Natural killer cell (primary cell): ENCODE results near the gene TTC21A. TPM values are rescaled to one million over a fixed set of nuclear protein-coding genes. Genes with fewer than 3 reads are reported as not detected.

Experiments used
- ATAC-seq, 3 donors: fragments of 150-1000 bp in 2 of 3; fragments of 200-7000 bp in 1 of 3; cut with Tn5 transposase; 1 replicate in 1 of 3; 2 replicates in 2 of 3; pipeline ENCODE4 v1.10.0; 2021; ENCODE audit warnings: mild to moderate bottlenecking in 2 of 3, moderate library complexity in 2 of 3
- DNase-seq, 2 donors: peaks; one replicate each; pipeline versions ENCODE4 v3.0.0 to v3.0.0-alpha.2; 2013 to 2021; ENCODE audit warnings: mixed read lengths in 1 of 2
- H3K27ac ChIP-seq: one replicate; pipeline ENCODE4 v1.5.1; 2013; ENCODE audit warnings: mild to moderate bottlenecking, low read length
- H3K27me3 ChIP-seq: one replicate; pipeline ENCODE4 v1.6.1; 2013; ENCODE audit warnings: low read length; ENCODE audit not compliant: control insufficient read depth, insufficient read depth
- H3K36me3 ChIP-seq: one replicate; pipeline ENCODE4 v1.6.1; 2013; ENCODE audit warnings: low read length; ENCODE audit not compliant: control insufficient read depth, insufficient read depth
- H3K4me1 ChIP-seq: one replicate; pipeline ENCODE4 v1.6.1; 2013; ENCODE audit warnings: low read length; ENCODE audit not compliant: control insufficient read depth, insufficient read depth
- H3K4me3 ChIP-seq: one replicate; pipeline ENCODE4 v1.5.1; 2013; ENCODE audit warnings: low read length
- H3K9me3 ChIP-seq: one replicate; pipeline ENCODE4 v1.6.1; 2013; ENCODE audit warnings: low read length; ENCODE audit not compliant: control insufficient read depth, insufficient read depth
- H3K27ac Mint-ChIP-seq, 2 donors: one replicate each; pipeline ENCODE4 v1.8.0; 2022; ENCODE audit warnings: mild to moderate bottlenecking in 2 of 2, mixed read lengths in 2 of 2, moderate library complexity in 1 of 2
- H3K27me3 Mint-ChIP-seq, 2 donors: one replicate each; pipeline ENCODE4 v1.8.0; 2022; ENCODE audit warnings: low read depth in 2 of 2, mixed read lengths in 2 of 2
- H3K36me3 Mint-ChIP-seq: one replicate; pipeline ENCODE4 v1.8.0; 2022; ENCODE audit warnings: mixed read lengths
- H3K4me1 Mint-ChIP-seq, 2 donors: one replicate each; pipeline ENCODE4 v1.8.0; 2022; ENCODE audit warnings: mixed read lengths in 2 of 2
- H3K4me3 Mint-ChIP-seq: one replicate; pipeline ENCODE4 v1.8.0; 2022; ENCODE audit warnings: mild to moderate bottlenecking, moderate library complexity, mixed read lengths
- H3K9me3 Mint-ChIP-seq, 2 donors: one replicate each; pipeline ENCODE4 v1.8.0; 2022; ENCODE audit warnings: mixed read lengths in 2 of 2
- WGBS: methylation state at CpG from one replicate; pipeline ENCODE4 v1.1.7; 2013; ENCODE audit warnings: missing lambda C conversion rate; ENCODE audit not compliant: insufficient coverage; 5-methylcytosine and 5-hydroxymethylcytosine counted together
- intact Hi-C: fragments of 100-400 bp; cut with micrococcal nuclease; formaldehyde crosslinking; loops from one replicate; pipeline ENCODE4 v1.14.2; 2022
- total RNA-seq, 4 donors: library from RNA; stranded (reverse); fragments of 120-200 nt in 1 of 4; gene quantifications; one replicate each; pipeline versions ENCODE4 v1.2.3 to v1.2.4, GENCODE V29; 2013 to 2022
- TF ChIP-seq, protein P1 (sequence below): fragments of 200-600 bp; IDR thresholded peaks from one replicate; pipeline ENCODE4 v1.8.0; 2022; ENCODE audit warnings: antibody characterized with exemption

Gene TTC21A
- total RNA-seq, 3 donors from 2014 or later (not counting 1 experiment from before 2014, with no cell fraction given), result 2.1 to 3.9 (median 2.4) TPM

GRCh38 chr3:39121621-39122020 lies 14.1 kb downstream of the TTC21A start:
- intact Hi-C loops, result no loop called here
- 50% methylated on average over 1 of the region's 2 CpGs for WGBS
- no peaks in the 10 kb centered on the region for H3K27me3 ChIP-seq

GRCh38 chr3:39122813-39123212 lies 15.3 kb downstream of the TTC21A start:
- ATAC-seq (no peak), DNase-seq (no peak)
- H3K27ac Mint-ChIP-seq, result no peak overlapping the region
- H3K9me3 Mint-ChIP-seq, result no peaks in the 10 kb centered on the region
- 67% methylated on average over 1 of the region's 1 CpG for WGBS
- H3K4me3 ChIP-seq, result no peak overlapping the region
- no peaks in the 10 kb centered on the region for H3K36me3 Mint-ChIP-seq
- H3K36me3 ChIP-seq, result no peaks in the 10 kb centered on the region
- H3K27me3 ChIP-seq, result no peaks in the 10 kb centered on the region
- no peak overlapping the region for H3K4me3 Mint-ChIP-seq
- no peaks in the 10 kb centered on the region for H3K9me3 ChIP-seq
- intact Hi-C loops, result no loop called here
- peaks cover 19% of the 10 kb centered on the region for H3K4me1 ChIP-seq
- TF ChIP-seq, protein P1, sequence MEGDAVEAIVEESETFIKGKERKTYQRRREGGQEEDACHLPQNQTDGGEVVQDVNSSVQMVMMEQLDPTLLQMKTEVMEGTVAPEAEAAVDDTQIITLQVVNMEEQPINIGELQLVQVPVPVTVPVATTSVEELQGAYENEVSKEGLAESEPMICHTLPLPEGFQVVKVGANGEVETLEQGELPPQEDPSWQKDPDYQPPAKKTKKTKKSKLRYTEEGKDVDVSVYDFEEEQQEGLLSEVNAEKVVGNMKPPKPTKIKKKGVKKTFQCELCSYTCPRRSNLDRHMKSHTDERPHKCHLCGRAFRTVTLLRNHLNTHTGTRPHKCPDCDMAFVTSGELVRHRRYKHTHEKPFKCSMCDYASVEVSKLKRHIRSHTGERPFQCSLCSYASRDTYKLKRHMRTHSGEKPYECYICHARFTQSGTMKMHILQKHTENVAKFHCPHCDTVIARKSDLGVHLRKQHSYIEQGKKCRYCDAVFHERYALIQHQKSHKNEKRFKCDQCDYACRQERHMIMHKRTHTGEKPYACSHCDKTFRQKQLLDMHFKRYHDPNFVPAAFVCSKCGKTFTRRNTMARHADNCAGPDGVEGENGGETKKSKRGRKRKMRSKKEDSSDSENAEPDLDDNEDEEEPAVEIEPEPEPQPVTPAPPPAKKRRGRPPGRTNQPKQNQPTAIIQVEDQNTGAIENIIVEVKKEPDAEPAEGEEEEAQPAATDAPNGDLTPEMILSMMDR, result no peak
- H3K4me1 Mint-ChIP-seq, result peaks cover 9 to 16% of the 10 kb centered on the region in 2 donors
- H3K27me3 Mint-ChIP-seq, result peaks cover 22 to 31% of the 10 kb centered on the region in 2 donors
- no peak overlapping the region for H3K27ac ChIP-seq

More at GRCh38 chr3:39121621-39122020, 14.1 kb downstream of the TTC21A start:
- DNase-seq, result no peak
- peaks cover 9% of the 10 kb centered on the region for H3K4me1 ChIP-seq
- TF ChIP-seq, protein P1, result no peak
- Mint-ChIP-seq H3K4me3 (no peak overlapping the region), H3K27me3 (peaks cover 22 to 31% of the 10 kb centered on the region in 2 donors), H3K9me3 (no peaks in the 10 kb centered on the region), H3K4me1 (peaks cover 0 to 4% of the 10 kb centered on the region in 2 donors), H3K36me3 (no peaks in the 10 kb centered on the region), H3K27ac (no peak overlapping the region)
- no peak overlapping the region for H3K27ac ChIP-seq
- no peaks in the 10 kb centered on the region for H3K36me3 ChIP-seq
- ATAC-seq, result no peak
- no peak overlapping the region for H3K4me3 ChIP-seq
- no peaks in the 10 kb centered on the region for H3K9me3 ChIP-seq

GRCh38 chr3:39124876-39125840 lies 17.7 kb downstream of the TTC21A start:
- intact Hi-C loops, result no loop called here
- Histone ChIP-seq H3K9me3 (no peaks in the 10 kb centered on the region), H3K4me1 (peaks cover 30% of the 10 kb centered on the region), H3K27me3 (no peaks in the 10 kb centered on the region), H3K36me3 (no peaks in the 10 kb centered on the region), H3K4me3 (no peak overlapping the region), H3K27ac (no peak overlapping the region)
- Mint-ChIP-seq H3K9me3 (no peaks in the 10 kb centered on the region), H3K27ac (no peak overlapping the region), H3K4me1 (peaks cover 17 to 30% of the 10 kb centered on the region in 2 donors), H3K36me3 (no peaks in the 10 kb centered on the region), H3K4me3 (no peak overlapping the region), H3K27me3 (peaks cover 25 to 31% of the 10 kb centered on the region in 2 donors)
- ATAC-seq (no peak), DNase-seq (no peak)
- WGBS, result 91% methylated on average over 5 of the region's 5 CpGs
- TF ChIP-seq, protein P1, result no peak
